Measurements from ENCODE around the gene SPTBN1.
A peak's percentile ranks its signal among the peaks of the same experiment; 100 is the strongest.

SPTBN1 gene

GRCh38 chr2:54534625-54535024 is 78.5 kb downstream of the SPTBN1 start:
- no peak for DNase-seq

- DNase-seq: no peak
These were observed 79.6 kb downstream of the SPTBN1 start for GRCh38 chr2:54535599-54536195.

GRCh38 chr2:54536720-54537119 is 80.6 kb downstream of the SPTBN1 start:
- DNase-seq: no peak

GRCh38 chr2:54538537-54538936 is 82.4 kb downstream of the SPTBN1 start:
- no peak for DNase-seq

GRCh38 chr2:54539683-54540082 is 83.6 kb downstream of the SPTBN1 start:
- DNase-seq: no peak

DNA sequence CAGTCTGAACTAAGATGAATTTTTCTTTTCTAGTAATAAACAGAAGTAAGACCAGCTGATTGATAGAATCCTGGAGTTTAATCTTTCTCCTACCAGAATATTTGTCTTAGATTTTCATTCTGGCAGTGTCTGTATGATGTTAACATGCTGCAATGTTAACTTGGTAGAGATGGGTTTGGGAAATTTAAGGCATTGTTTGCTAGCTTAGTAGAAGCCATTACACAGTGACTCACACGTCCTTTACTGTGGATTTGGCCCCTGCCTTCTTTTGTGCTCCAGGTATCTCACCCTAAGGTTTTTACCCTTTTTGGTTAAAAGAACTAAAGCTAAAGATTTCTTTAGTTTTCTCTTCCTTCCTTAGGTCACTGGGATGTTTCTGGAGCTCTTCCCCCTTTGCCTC is 84.1 kb downstream of the SPTBN1 start:
- no peak for DNase-seq

GRCh38 chr2:54541995-54542394 is 85.9 kb downstream of the SPTBN1 start:
- DNase-seq: no peak

- DNase-seq: no peak
These were observed 87.7 kb downstream of the SPTBN1 start for GRCh38 chr2:54543733-54544396.

- no peak for DNase-seq
These were observed 89.7 kb downstream of the SPTBN1 start for GRCh38 chr2:54545702-54546450.

DNA sequence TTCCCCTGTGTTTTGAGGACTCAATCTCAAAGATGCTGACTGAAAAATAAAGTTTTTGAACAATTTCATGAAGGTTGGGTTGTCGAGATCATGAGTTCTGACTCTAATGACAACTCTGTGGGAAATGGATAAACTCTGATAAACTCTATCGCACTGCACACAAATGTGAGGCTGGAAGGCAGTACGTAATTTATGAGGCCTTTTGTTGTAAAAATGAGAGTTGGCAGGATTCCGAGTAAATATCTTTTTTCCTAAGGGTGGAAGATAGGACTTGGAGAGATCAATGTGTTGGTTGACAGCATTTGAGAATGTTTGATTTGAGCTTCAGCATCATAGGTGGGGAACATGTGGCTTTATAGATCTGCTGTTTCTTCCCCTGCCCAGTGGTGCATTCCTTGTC is 90.4 kb downstream of the SPTBN1 start:
- DNase-seq: no peak

GRCh38 chr2:54546923-54547720 is 91.0 kb downstream of the SPTBN1 start:
- no peak for DNase-seq

DNA sequence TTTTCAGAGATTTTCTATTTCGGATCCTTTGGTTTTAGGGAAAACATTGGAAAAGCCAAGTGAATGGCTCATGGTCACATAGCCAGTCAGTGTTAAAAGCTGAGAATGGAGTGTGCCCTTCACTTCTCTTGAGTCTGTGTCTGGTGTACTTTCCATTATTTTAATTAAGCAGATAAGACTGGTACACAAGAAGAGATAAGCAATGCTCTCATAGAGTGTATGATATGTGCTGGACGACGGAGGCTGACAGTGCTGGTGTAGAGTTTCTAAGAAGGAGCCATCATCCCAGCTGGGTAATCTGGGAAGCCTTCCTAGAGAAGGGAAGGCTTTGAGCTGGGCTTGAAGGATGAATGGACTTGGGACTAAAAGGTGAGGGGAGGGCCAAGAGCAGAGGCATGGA is 93.3 kb downstream of the SPTBN1 start:
- DNase-seq: no peak

- no peak for DNase-seq
These were observed 93.9 kb downstream of the SPTBN1 start for GRCh38 chr2:54549917-54550518.

- DNase-seq: no peak
These were observed 94.4 kb downstream of the SPTBN1 start for GRCh38 chr2:54550547-54550946.

DNA sequence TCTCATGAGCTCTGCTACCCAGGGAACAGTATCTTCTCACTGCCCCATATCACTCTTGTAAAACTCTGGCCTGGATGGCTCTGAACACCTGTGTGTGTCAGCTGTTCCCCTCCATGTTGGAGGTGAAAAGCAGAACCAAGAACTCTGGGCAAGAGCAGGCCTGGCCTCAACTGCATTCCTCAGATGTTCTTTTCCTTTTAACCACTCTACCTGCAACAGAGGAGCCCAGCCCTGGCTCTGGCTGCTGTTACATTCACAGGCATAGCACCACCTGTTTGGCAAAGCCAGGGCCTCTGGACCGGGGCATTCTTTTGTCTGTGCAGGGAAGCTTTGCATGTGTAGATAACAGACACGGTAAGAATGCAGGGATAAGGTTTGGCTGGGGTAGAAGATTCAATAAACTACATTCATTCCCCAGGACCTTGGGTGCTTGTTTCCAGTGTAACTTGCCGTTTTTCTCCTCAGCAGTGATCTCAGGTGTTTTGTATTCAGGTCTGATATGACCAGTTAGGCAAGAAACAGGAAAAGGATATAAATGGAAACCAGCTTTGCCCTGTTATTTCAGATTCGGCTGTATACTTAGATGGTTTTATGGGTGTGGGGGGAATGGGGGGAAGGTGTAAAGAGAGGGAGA is 95.1 kb downstream of the SPTBN1 start:
- DNase-seq: no peak

DNA sequence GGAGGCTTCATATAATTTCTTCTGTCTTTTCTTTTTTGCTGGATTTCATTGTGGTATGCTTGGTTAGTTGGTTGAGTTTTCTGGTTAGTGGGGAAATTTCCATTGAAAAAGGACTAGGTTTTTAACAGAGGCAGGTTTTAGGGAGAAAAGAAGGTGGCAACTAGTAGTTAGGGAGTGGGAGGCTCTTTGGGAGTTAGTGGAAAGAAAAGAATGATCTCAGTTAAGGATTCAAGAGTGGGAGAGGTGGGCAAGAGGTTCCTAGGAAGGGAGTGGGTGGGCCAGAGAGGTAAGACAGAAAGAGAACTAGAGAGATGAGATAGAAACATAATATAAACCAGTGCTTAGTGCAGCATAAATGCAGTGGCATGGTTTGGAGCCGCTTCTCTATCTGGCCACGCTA is 96.9 kb downstream of the SPTBN1 start:
- DNase-seq: no peak

GRCh38 chr2:54553775-54554174 is 97.6 kb downstream of the SPTBN1 start:
- no peak for DNase-seq

GRCh38 chr2:54555318-54555837 is 99.3 kb downstream of the SPTBN1 start:
- no peak for DNase-seq

GRCh38 chr2:54556621-54557121 is 100.5 kb downstream of the SPTBN1 start:
- DNase-seq: no peak

- no peak for DNase-seq
These were observed 101.1 kb downstream of the SPTBN1 start for GRCh38 chr2:54557211-54557600.

- DNase-seq: peak; percentile 67 to 71
These were observed 101.6 kb downstream of the SPTBN1 start for GRCh38 chr2:54557601-54558187.
